Heart left ventricle (tissue), 16 donors: ENCODE data around the gene EIF1AY. TPM values are rescaled to one million over a fixed set of nuclear protein-coding genes. Genes with fewer than 3 reads are reported as not detected.

Experiments used
- ATAC-seq, 4 donors: fragments of 200-7000 bp; cut with Tn5 transposase; one replicate each; pipeline ENCODE4 v1.9.1; 2020 to 2022; ENCODE audit warnings: moderate library complexity in 4 of 4, mild to moderate bottlenecking in 3 of 4, moderate number of reproducible peaks in 1 of 4
- DNase-seq, 5 donors: peaks; one replicate each; pipeline ENCODE4 v3.0.0-alpha.2; 2020
- H3K27ac ChIP-seq, 12 donors: fragments of 200-600 bp; sonication (generic) in 4 of 12; one replicate each; pipeline versions ENCODE4 v1.5.0 to v1.8.0; 2016 to 2022; ENCODE audit warnings: mild to moderate bottlenecking in 2 of 12
- H3K27me3 ChIP-seq, 9 donors: fragments of 200-600 bp; sonication (generic) in 2 of 9; one replicate each; pipeline versions ENCODE4 v1.5.1 to v1.8.0; 2016 to 2022; ENCODE audit warnings: mild to moderate bottlenecking in 3 of 9
- H3K36me3 ChIP-seq, 9 donors: fragments of 200-600 bp; sonication (generic) in 2 of 9; one replicate each; pipeline versions ENCODE4 v1.5.0 to v1.8.0; 2018 to 2022; ENCODE audit warnings: mild to moderate bottlenecking in 2 of 9
- H3K4me1 ChIP-seq, 12 donors: fragments of 200-600 bp; sonication (generic) in 4 of 12; one replicate each; pipeline versions ENCODE4 v1.5.0 to v1.8.0; 2016 to 2022; ENCODE audit warnings: mild to moderate bottlenecking in 3 of 12
- H3K4me3 ChIP-seq, 12 donors: fragments of 200-600 bp; sonication (generic) in 4 of 12; one replicate each; pipeline versions ENCODE4 v1.5.0 to v1.8.0; 2017 to 2022; ENCODE audit warnings: mild to moderate bottlenecking in 9 of 12, moderate library complexity in 4 of 12
- H3K9me3 ChIP-seq, 12 donors: fragments of 200-600 bp; sonication (generic) in 4 of 12; one replicate each; pipeline versions ENCODE4 v1.5.0 to v1.8.0; 2016 to 2022; ENCODE audit warnings: mild to moderate bottlenecking in 1 of 12
- POLR2A ChIP-seq, 2 donors: fragments of 450-650 bp; IDR thresholded peaks; one replicate each; pipeline ENCODE4 v1.6.1; 2017; ENCODE audit warnings: antibody characterized with exemption in 2 of 2, mild to moderate bottlenecking in 2 of 2, moderate library complexity in 2 of 2
- WGBS, 4 donors: extraction: QIAGEN DNeasy Blood & Tissue Kit in 2 of 4; methylation state at CpG; one replicate each; pipeline versions ENCODE4 v1.1.5 to v1.1.7; 2013 to 2018; 5-methylcytosine and 5-hydroxymethylcytosine counted together
- intact Hi-C, 10 donors: fragments of 100-400 bp; cut with DNase I; formaldehyde crosslinking; loops; one replicate each; pipeline versions ENCODE4 v1.11.1 to v1.14.2; 2022
- long read RNA-seq, 3 donors: library from polyadenylated mRNA; unstranded; transcript quantifications; one replicate each; pipeline ENCODE4 v2.0.0, GENCODE V29; 2020 to 2021
- polyA plus RNA-seq, 2 donors: library from polyadenylated mRNA; stranded (reverse); fragments of 200-250 nt; gene quantifications; one replicate each; pipeline ENCODE4 v1.2.3, GENCODE V29; 2013
- total RNA-seq, 9 donors: library from RNA; depleted of rRNA in 2 of 9; stranded (reverse); fragments of >200 nt in 2 of 9; fragmentation: NEBNext Ultra II Directional in 3 of 9; extraction: Animal tissue kit (Norgen Biotek cat#: 25700) in 3 of 9; gene quantifications; one replicate each; pipeline versions ENCODE4 v1.1.0 to v1.2.4, GENCODE V29; 2016 to 2023
- TF ChIP-seq, protein P1 (sequence below), 12 donors: fragments of 200-600 bp; sonication (generic) in 4 of 12; IDR thresholded peaks; one replicate each; pipeline versions ENCODE4 v1.5.0 to v1.8.0; 2018 to 2022; ENCODE audit warnings: antibody characterized with exemption in 12 of 12, mild to moderate bottlenecking in 5 of 12
- donor health status: ischemic (EF 13 %, LVEDD 7.1; RV severe dilation, severe dysfunction).
- donor health status: healthy with polysubstance abuse.
- donor health status: DM: no; HTN: yes; CAD: no.
- donor health status: DM: no; HTN: no; CAD: no.
- donor health status: ischemic (EF 25% LVEDD 6.9; RV normal size, moderate dysfunction).
- donor health status: ischemic (EF 25% LVEDD 5.7; RV mildly dilated, moderate dysfunction).
- donor health status: healthy.
- donor health status: DM: yes; HTN: yes; CAD: no.
- donor health status: ischemic (EF 35%, LVEDD 5.7; RV mildly dilated, moderate dysfunction).
- donor health status: nonischemic (EF 11% LVEDD 7.7; RV severe dilation, severe dysfunction).
- donor health status: DM: yes; HTN: yes; CAD: no.
- donor health status: PGD.
- donor health status: ischemic (EF 29% LVEDD 5.4; RV normal size, mild dysfunction).
- donor health status: nonischemic (EF 23%, LVEDD 6.1; RV moderate dilation, normal function).

The EIF1AY gene, protein sequence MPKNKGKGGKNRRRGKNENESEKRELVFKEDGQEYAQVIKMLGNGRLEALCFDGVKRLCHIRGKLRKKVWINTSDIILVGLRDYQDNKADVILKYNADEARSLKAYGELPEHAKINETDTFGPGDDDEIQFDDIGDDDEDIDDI
- 100 to 1,000 TPM in 4 of 9 donors, not detected in 5; 175 to 276 (median 216) TPM for total RNA-seq
- 10 to 100 TPM; 56.8 to 98.5 TPM for polyA plus RNA-seq
- long read RNA-seq, donor 1: 0 reads
- long read RNA-seq, donor 2: 0 reads
- long read RNA-seq, donor 3, transcript EIF1AY-201 (7 exons, 1,390 nt): major isoform, 74 of 82 reads
- long read RNA-seq, donor 3, partial matches to known transcripts: 4 of 82 reads
- long read RNA-seq, donor 3, other reads (novel, unspliced or antisense): 3 of 82 reads

DNA sequence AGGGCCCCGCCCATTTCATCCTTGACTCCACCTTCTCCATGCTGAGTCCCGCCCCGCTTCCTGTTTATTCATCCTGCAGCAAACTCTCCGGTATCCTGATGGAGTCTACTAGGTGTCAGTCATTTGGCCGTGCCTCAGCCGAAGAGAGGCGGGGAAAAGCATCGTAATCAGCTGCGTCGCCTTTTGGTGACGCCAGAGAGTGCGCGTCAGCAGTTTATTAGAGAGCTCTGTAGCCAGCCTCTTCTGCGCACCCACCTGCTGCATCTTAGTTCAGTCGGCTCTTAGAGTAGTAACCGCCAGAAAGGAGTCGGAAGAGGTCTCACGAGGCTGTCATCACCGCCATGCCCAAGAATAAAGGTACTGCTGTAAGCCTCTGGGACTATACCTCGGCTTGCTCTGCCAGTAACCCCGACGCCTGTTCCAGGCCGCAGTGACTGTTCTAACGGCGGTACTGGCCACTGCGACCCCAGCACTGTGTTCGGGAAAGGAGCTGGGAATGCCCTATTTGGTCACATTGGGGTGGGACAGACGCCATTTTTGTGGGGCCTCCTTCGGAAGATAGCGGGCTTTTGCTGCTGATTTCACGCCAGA, at the start of gene EIF1AY:
EIF1AY (plus strand) TSS at position 246 of the 591 bp plus-strand sequence; CDS start at position 342, 96 bp downstream.
- peak within 1 kb of the TSS in 7 of 12 donors; percentile 88 to 94 (median 92) for H3K27ac ChIP-seq
- peak in 3 of 5 donors; percentile 90 to 91 (median 90) for DNase-seq
- H3K4me3 ChIP-seq: peak within 1 kb of the TSS in 7 of 12 donors; percentile 67 to 87 (median 80)

DNA sequence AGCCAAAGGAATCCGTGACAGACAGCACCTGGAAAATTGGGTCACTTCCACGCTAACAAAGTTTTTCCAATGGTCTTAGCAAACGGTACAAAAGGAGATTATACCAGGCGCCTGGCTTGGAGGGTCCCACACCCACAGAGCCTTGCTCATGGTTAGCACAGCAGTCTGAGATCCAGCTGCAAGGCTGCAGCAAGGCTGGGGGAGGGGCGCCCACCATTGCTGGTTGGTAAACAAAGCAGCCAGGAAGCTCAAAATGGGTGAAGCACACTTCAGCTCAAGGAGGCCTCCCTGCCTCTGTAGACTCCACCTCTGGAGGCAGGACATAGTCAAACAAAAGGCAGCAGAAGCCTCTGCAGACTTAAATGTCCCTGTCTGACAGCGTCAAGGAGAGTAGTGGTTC, 47.1 kb upstream of the EIF1AY start:
- H3K36me3 ChIP-seq: no peaks in the 10 kb centered on the region
- no peak for ATAC-seq
- intact Hi-C loops: no loop called here

More for the DNA sequence above, at the start of gene EIF1AY:
- 0 to 1% methylated on average over 31 of the region's 31 CpGs; no CpG with 5 or more reads in 2 of the 4 donors for WGBS, 4 donors
- peaks cover 0 to 10% (median 0%) of the 10 kb centered on the region in 9 donors for H3K36me3 ChIP-seq
- peaks cover 0 to 22% (median 0%) of the 10 kb centered on the region in 12 donors for H3K4me1 ChIP-seq
- H3K27me3 ChIP-seq: no peaks in the 10 kb centered on the region
- TF ChIP-seq, protein P1, sequence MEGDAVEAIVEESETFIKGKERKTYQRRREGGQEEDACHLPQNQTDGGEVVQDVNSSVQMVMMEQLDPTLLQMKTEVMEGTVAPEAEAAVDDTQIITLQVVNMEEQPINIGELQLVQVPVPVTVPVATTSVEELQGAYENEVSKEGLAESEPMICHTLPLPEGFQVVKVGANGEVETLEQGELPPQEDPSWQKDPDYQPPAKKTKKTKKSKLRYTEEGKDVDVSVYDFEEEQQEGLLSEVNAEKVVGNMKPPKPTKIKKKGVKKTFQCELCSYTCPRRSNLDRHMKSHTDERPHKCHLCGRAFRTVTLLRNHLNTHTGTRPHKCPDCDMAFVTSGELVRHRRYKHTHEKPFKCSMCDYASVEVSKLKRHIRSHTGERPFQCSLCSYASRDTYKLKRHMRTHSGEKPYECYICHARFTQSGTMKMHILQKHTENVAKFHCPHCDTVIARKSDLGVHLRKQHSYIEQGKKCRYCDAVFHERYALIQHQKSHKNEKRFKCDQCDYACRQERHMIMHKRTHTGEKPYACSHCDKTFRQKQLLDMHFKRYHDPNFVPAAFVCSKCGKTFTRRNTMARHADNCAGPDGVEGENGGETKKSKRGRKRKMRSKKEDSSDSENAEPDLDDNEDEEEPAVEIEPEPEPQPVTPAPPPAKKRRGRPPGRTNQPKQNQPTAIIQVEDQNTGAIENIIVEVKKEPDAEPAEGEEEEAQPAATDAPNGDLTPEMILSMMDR (IDR thresholded peaks at IDR 0.05): no peak
- no peak for TF ChIP-seq POLR2A (IDR thresholded peaks at IDR 0.05)
- no peaks in the 10 kb centered on the region for H3K9me3 ChIP-seq
- intact Hi-C loops: loop anchor here in 1 of 10 donors (10.0 kb wide), 1 partner anchor 831 kb away; the partner anchor contains the start of gene KDM5D
- ATAC-seq: peak in 2 of 4 donors; percentile 98 to 99

DNA sequence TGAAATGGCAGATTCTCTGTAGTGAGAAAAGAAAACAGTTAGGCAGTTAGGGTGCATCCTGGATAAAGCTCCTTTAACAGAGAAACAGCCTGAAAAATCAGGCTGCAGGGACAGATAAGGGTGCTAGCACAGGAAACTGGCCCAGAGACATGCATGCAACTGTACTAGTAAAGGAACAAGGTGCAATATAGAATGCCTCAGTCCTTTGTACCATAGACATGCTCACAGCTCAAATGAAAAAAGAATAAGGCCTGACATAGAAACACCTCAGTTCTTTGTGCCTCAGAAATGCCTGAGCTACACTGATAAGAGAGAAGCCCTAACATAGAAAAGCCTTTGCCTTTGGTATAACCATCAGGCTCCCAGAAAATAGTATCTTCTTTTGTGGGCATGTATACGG, 37.4 kb upstream of the EIF1AY start:
- Histone ChIP-seq H3K9me3 (no peaks in the 10 kb centered on the region), H3K4me3 (no peak overlapping the region), H3K4me1 (no peaks in the 10 kb centered on the region), H3K27ac (no peak overlapping the region), H3K27me3 (no peaks in the 10 kb centered on the region), H3K36me3 (no peaks in the 10 kb centered on the region)
- 45 to 62% methylated on average over 1 of the region's 1 CpG; no CpG with 5 or more reads in 2 of the 4 donors for WGBS, 4 donors
- intact Hi-C loops: no loop called here
- no peak for ATAC-seq
- no peak for DNase-seq
- TF ChIP-seq, protein P1 (IDR thresholded peaks at IDR 0.05): no peak

More for the DNA sequence above, 47.1 kb upstream of the EIF1AY start:
- H3K4me3 ChIP-seq: no peak overlapping the region
- WGBS, 4 donors: 83 to 85% methylated on average over 6 of the region's 6 CpGs; no CpG with 5 or more reads in 2 of the 4 donors
- H3K27ac ChIP-seq: no peak overlapping the region
- H3K4me1 ChIP-seq: peaks cover 0 to 15% (median 0%) of the 10 kb centered on the region in 12 donors
- no peak for DNase-seq
- TF ChIP-seq, protein P1 (IDR thresholded peaks at IDR 0.05): no peak
- no peak for TF ChIP-seq POLR2A (IDR thresholded peaks at IDR 0.05)
- no peaks in the 10 kb centered on the region for H3K27me3 ChIP-seq
- H3K9me3 ChIP-seq: no peaks in the 10 kb centered on the region

DNA sequence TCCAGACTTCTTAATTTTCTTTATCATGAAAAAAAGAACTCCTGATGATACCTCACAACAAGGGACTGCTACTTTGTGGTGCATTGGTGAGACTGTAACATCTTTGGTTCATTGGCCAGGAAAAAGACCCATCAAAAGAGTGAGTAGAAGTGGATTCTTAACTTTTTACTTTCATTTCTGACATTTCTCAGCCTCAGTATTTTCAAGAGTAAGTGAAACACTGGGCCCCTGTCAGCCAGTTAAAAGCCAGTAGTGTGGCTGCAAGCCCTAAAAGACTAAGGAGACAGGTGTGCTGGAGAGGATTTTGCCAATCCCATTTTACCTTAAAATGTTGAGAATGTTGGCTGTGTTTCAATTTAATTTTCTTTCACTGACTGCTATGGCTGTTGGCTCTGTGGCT, 36.6 kb upstream of the EIF1AY start:
- no peaks in the 10 kb centered on the region for H3K9me3 ChIP-seq
- TF ChIP-seq, protein P1 (IDR thresholded peaks at IDR 0.05): no peak
- TF ChIP-seq POLR2A (IDR thresholded peaks at IDR 0.05): no peak
- no peak overlapping the region for H3K4me3 ChIP-seq
- H3K4me1 ChIP-seq: no peaks in the 10 kb centered on the region
- ATAC-seq (no peak), DNase-seq (no peak)
- no peak overlapping the region for H3K27ac ChIP-seq
- H3K27me3 ChIP-seq: no peaks in the 10 kb centered on the region
- intact Hi-C loops: no loop called here
- no peaks in the 10 kb centered on the region for H3K36me3 ChIP-seq
